ENCODE results near the gene EDA.

Gene EDA

GRCh38 chrX:70049406-70049805 is 433.5 kb downstream of the EDA start:
- WGBS, 2 experiments = 88 to 90% methylated on average over 3 of the region's 3 CpGs
- Histone ChIP-seq H3K4me3 (ENCODE audit: insufficient read depth, low read depth, low read length) (no peak overlapping the region), H3K4me1 (ENCODE audit: control insufficient read depth, insufficient read depth, low read length) (no peaks in the 10 kb centered on the region)

GRCh38 chrX:70049925-70050324 is 434.0 kb downstream of the EDA start, which contains the start of gene AWAT2:
TSS of gene AWAT2 (minus strand) at chrX:70049938. CDS start at chrX:70049932, 6 bp downstream.
- no peaks in the 10 kb centered on the region for H3K27me3 ChIP-seq (ENCODE audit: control insufficient read depth, insufficient read depth, low read length, poor library complexity, severe bottlenecking)
- no peaks in the 10 kb centered on the region for H3K4me1 ChIP-seq (ENCODE audit: control insufficient read depth, insufficient read depth, low read length)
- no peak within 1 kb of the TSS for H3K27ac ChIP-seq (ENCODE audit: insufficient read depth, low read depth, low read length, poor library complexity, severe bottlenecking)
- H3K4me3 ChIP-seq (ENCODE audit: insufficient read depth, low read depth, low read length) = no peak within 1 kb of the TSS
- 89 to 92% methylated on average over 4 of the region's 4 CpGs for WGBS, 2 experiments
- no peaks in the 10 kb centered on the region for H3K36me3 ChIP-seq (ENCODE audit: control insufficient read depth, insufficient read depth, low read length)
- H3K9me3 ChIP-seq (ENCODE audit: control insufficient read depth, low read length) = no peaks in the 10 kb centered on the region

More at GRCh38 chrX:70049406-70049805, 433.5 kb downstream of the EDA start:
- Histone ChIP-seq H3K27ac (ENCODE audit: insufficient read depth, low read depth, low read length, poor library complexity, severe bottlenecking) (no peak overlapping the region), H3K36me3 (ENCODE audit: control insufficient read depth, insufficient read depth, low read length) (no peaks in the 10 kb centered on the region), H3K27me3 (ENCODE audit: control insufficient read depth, insufficient read depth, low read length, poor library complexity, severe bottlenecking) (no peaks in the 10 kb centered on the region), H3K9me3 (ENCODE audit: control insufficient read depth, low read length) (no peaks in the 10 kb centered on the region)

DNA sequence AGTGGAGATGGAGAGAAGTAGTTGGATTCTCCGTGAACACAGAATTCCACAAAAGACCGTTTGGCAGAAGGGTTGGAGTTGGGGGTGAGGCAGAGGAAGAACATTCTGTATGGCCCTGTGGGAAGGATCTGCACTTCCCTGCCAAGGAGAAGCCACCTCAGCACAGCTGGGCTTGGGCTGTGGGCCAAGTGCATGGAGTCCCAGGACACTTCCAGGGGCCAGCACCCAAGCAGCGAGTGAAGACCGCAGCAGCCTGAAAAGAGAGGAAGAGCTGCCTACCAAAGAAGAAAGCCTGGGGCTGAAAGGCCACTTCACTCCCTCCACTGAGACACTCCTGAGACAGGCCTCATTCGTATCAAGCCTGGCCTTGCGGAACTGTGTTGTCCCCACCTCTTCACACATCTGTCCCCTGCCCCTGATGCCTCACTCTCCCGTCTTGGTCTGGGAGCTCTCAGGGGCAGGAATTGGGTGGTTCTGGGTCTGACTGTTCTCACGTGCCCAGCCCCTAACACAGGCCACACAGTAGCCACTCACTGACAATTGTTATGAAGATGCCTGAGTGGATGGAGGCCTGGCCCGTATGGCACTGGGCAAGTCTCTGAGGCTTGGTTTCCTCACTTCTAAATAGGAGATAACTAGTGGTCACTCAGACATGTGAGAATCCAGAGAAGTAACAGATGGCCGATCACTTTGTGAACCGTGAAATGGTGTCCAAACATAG is 437.1 kb downstream of the EDA start:
- Histone ChIP-seq H3K36me3 (ENCODE audit: control insufficient read depth, insufficient read depth, low read length) (no peaks in the 10 kb centered on the region), H3K9me3 (ENCODE audit: control insufficient read depth, low read length) (no peaks in the 10 kb centered on the region), H3K27me3 (ENCODE audit: control insufficient read depth, insufficient read depth, low read length, poor library complexity, severe bottlenecking) (no peaks in the 10 kb centered on the region), H3K27ac (ENCODE audit: insufficient read depth, low read depth, low read length, poor library complexity, severe bottlenecking) (no peak overlapping the region), H3K4me1 (ENCODE audit: control insufficient read depth, insufficient read depth, low read length) (no peaks in the 10 kb centered on the region), H3K4me3 (ENCODE audit: insufficient read depth, low read depth, low read length) (no peak overlapping the region)
- WGBS, 2 experiments = 84 to 85% methylated on average over 11 of the region's 11 CpGs

DNA sequence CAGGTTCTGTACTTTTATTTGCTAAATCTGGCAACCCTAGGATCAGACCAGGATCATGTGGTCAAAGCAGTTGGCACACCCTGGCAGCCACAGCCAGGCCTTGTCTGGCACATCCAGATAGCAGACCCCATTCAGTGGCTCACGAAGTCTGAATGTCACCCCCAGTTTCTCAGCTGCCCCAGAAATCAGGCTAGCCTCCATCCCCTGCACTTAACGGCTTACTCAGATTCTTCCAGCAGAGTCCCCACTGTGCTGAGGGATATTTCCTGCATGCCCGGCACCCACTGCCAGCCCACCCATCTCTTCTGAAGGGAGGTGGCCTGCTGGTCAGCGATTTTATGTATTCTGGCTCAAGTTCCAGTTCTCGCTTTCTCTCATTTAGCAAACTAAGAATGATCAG is 438.5 kb downstream of the EDA start:
- H3K9me3 ChIP-seq (ENCODE audit: control insufficient read depth, low read length) = no peaks in the 10 kb centered on the region
- no peaks in the 10 kb centered on the region for H3K27me3 ChIP-seq (ENCODE audit: control insufficient read depth, insufficient read depth, low read length, poor library complexity, severe bottlenecking)
- no peaks in the 10 kb centered on the region for H3K4me1 ChIP-seq (ENCODE audit: control insufficient read depth, insufficient read depth, low read length)
- H3K36me3 ChIP-seq (ENCODE audit: control insufficient read depth, insufficient read depth, low read length) = no peaks in the 10 kb centered on the region
- H3K4me3 ChIP-seq (ENCODE audit: insufficient read depth, low read depth, low read length) = no peak overlapping the region
- 84 to 91% methylated on average over 5 of the region's 5 CpGs for WGBS, 2 experiments
- H3K27ac ChIP-seq (ENCODE audit: insufficient read depth, low read depth, low read length, poor library complexity, severe bottlenecking) = no peak overlapping the region

- WGBS, 2 experiments = 93 to 95% methylated on average over 14 of the region's 14 CpGs
- H3K4me3 ChIP-seq (ENCODE audit: insufficient read depth, low read depth, low read length) = no peak within 1 kb of the TSS
These were observed 446.2 kb downstream of the EDA start, which contains the start of gene OTUD6A for GRCh38 chrX:70062076-70062475. TSS of gene OTUD6A (plus strand) at chrX:70062457. CDS start at chrX:70062525, 68 bp downstream.

GRCh38 chrX:70062961-70063550 is 447.1 kb downstream of the EDA start:
- 94 to 97% methylated on average over 52 of the region's 52 CpGs for whole genome bisulfite sequencing, 2 experiments
- Histone ChIP-seq H3K4me1 (ENCODE audit: control insufficient read depth, insufficient read depth, low read length) (no peaks in the 10 kb centered on the region), H3K27ac (ENCODE audit: insufficient read depth, low read depth, low read length, poor library complexity, severe bottlenecking) (no peak overlapping the region), H3K27me3 (ENCODE audit: control insufficient read depth, insufficient read depth, low read length, poor library complexity, severe bottlenecking) (no peaks in the 10 kb centered on the region), H3K4me3 (ENCODE audit: insufficient read depth, low read depth, low read length) (no peak overlapping the region), H3K9me3 (ENCODE audit: control insufficient read depth, low read length) (no peaks in the 10 kb centered on the region), H3K36me3 (ENCODE audit: control insufficient read depth, insufficient read depth, low read length) (no peaks in the 10 kb centered on the region)

More at GRCh38 chrX:70062076-70062475, 446.2 kb downstream of the EDA start, which contains the start of gene OTUD6A:
- H3K27ac ChIP-seq (ENCODE audit: insufficient read depth, low read depth, low read length, poor library complexity, severe bottlenecking) = no peak within 1 kb of the TSS
- H3K36me3 ChIP-seq (ENCODE audit: control insufficient read depth, insufficient read depth, low read length) = no peaks in the 10 kb centered on the region
- H3K27me3 ChIP-seq (ENCODE audit: control insufficient read depth, insufficient read depth, low read length, poor library complexity, severe bottlenecking) = no peaks in the 10 kb centered on the region
- H3K9me3 ChIP-seq (ENCODE audit: control insufficient read depth, low read length) = no peaks in the 10 kb centered on the region
- H3K4me1 ChIP-seq (ENCODE audit: control insufficient read depth, insufficient read depth, low read length) = no peaks in the 10 kb centered on the region

DNA sequence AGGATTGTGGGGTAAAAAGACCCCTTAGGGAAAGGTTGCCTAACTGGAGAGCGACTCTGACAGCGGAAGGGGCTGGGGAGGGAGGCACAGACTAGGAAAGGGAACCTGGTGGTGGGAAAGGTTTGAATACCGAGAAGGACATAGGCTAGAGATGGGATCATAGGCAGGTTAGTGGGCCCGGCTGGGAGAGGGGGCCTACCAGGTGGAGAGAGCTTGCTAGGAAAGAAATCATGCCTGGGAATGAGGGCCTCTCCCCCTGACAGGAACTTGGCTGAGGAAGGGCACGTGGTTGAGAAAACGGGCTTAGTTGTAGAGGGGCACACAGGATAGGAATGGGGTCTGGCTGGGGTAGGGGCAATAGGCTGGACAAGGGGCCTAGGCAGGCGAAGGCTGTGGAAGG is 450.7 kb downstream of the EDA start:
- Histone ChIP-seq H3K36me3 (ENCODE audit: control insufficient read depth, insufficient read depth, low read length) (no peaks in the 10 kb centered on the region), H3K27ac (ENCODE audit: insufficient read depth, low read depth, low read length, poor library complexity, severe bottlenecking) (no peak overlapping the region), H3K4me1 (ENCODE audit: control insufficient read depth, insufficient read depth, low read length) (no peaks in the 10 kb centered on the region), H3K27me3 (ENCODE audit: control insufficient read depth, insufficient read depth, low read length, poor library complexity, severe bottlenecking) (no peaks in the 10 kb centered on the region), H3K4me3 (ENCODE audit: insufficient read depth, low read depth, low read length) (no peak overlapping the region), H3K9me3 (ENCODE audit: control insufficient read depth, low read length) (no peaks in the 10 kb centered on the region)
- 94 to 95% methylated on average over 7 of the region's 7 CpGs for WGBS, 2 experiments

GRCh38 chrX:70079297-70079696 is 463.4 kb downstream of the EDA start:
- Histone ChIP-seq H3K27me3 (ENCODE audit: control insufficient read depth, insufficient read depth, low read length, poor library complexity, severe bottlenecking) (no peaks in the 10 kb centered on the region), H3K9me3 (ENCODE audit: control insufficient read depth, low read length) (no peaks in the 10 kb centered on the region), H3K27ac (ENCODE audit: insufficient read depth, low read depth, low read length, poor library complexity, severe bottlenecking) (no peak overlapping the region), H3K4me3 (ENCODE audit: insufficient read depth, low read depth, low read length) (no peak overlapping the region), H3K4me1 (ENCODE audit: control insufficient read depth, insufficient read depth, low read length) (no peaks in the 10 kb centered on the region), H3K36me3 (ENCODE audit: control insufficient read depth, insufficient read depth, low read length) (no peaks in the 10 kb centered on the region)
- 93 to 96% methylated on average over 5 of the region's 5 CpGs for WGBS, 2 experiments

GRCh38 chrX:70079870-70080269 is 464.0 kb downstream of the EDA start:
- H3K27me3 ChIP-seq (ENCODE audit: control insufficient read depth, insufficient read depth, low read length, poor library complexity, severe bottlenecking) = no peaks in the 10 kb centered on the region
- H3K36me3 ChIP-seq (ENCODE audit: control insufficient read depth, insufficient read depth, low read length) = no peaks in the 10 kb centered on the region
- H3K27ac ChIP-seq (ENCODE audit: insufficient read depth, low read depth, low read length, poor library complexity, severe bottlenecking) = no peak overlapping the region
- H3K4me3 ChIP-seq (ENCODE audit: insufficient read depth, low read depth, low read length) = no peak overlapping the region
- WGBS, 2 experiments = 92 to 97% methylated on average over 3 of the region's 3 CpGs
- H3K4me1 ChIP-seq (ENCODE audit: control insufficient read depth, insufficient read depth, low read length) = no peaks in the 10 kb centered on the region
- H3K9me3 ChIP-seq (ENCODE audit: control insufficient read depth, low read length) = no peaks in the 10 kb centered on the region

DNA sequence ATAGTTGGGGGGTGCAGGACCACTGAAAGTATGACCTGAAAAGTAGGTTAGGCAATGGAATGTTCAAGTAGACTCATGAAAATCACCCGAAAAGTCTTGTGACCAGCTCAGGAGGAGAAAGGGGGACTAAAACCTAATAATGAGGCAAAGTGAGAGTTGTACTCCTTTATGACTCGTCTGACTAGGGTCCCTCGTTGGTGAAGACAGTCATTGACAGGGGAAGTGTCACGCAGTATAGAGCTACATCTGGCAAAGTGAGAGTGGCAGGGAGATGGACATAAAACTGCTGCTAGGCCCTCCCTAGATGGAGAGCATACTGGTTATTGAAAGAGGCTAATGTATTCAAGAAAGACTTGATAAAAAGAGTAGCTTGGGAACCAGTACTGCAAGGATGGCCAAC is 466.8 kb downstream of the EDA start:
- Histone ChIP-seq H3K4me1 (ENCODE audit: control insufficient read depth, insufficient read depth, low read length) (no peaks in the 10 kb centered on the region), H3K27ac (ENCODE audit: insufficient read depth, low read depth, low read length, poor library complexity, severe bottlenecking) (no peak overlapping the region), H3K9me3 (ENCODE audit: control insufficient read depth, low read length) (no peaks in the 10 kb centered on the region), H3K36me3 (ENCODE audit: control insufficient read depth, insufficient read depth, low read length) (no peaks in the 10 kb centered on the region), H3K4me3 (ENCODE audit: insufficient read depth, low read depth, low read length) (no peak overlapping the region), H3K27me3 (ENCODE audit: control insufficient read depth, insufficient read depth, low read length, poor library complexity, severe bottlenecking) (no peaks in the 10 kb centered on the region)
- 93 to 94% methylated on average over 4 of the region's 4 CpGs for WGBS, 2 experiments

All from ectodermal cell (in vitro differentiated cells).